MM.1S (cell line): ENCODE data around the gene NELL1.

Experiments used
- DNase-seq: peaks from one replicate; pipeline ENCODE4 v3.0.0-alpha.2; 2015
- H2AFZ ChIP-seq: fragments of 300-600 bp; sonication (generic); 2 replicates; pipeline ENCODE4 v1.6.0; 2016; ENCODE audit warnings: antibody characterized with exemption, low read length
- H3F3A ChIP-seq: fragments of 300-600 bp; sonication (generic); 2 replicates; pipeline ENCODE4 v1.6.1; 2016; ENCODE audit warnings: mild to moderate bottlenecking, antibody characterized with exemption, low read length, moderate library complexity, mixed read lengths; ENCODE audit not compliant: insufficient read depth
- H3K27ac ChIP-seq: fragments of 300-600 bp; sonication (generic); 2 replicates; pipeline ENCODE4 v1.5.1; 2016; ENCODE audit warnings: mild to moderate bottlenecking, low read length
- H3K27me3 ChIP-seq: fragments of 300-600 bp; sonication (generic); replicated peaks from 2 replicates; pipeline ENCODE4 v1.6.0; 2016; ENCODE audit warnings: low read length; ENCODE audit not compliant: insufficient read depth
- H3K36me3 ChIP-seq: fragments of 300-600 bp; sonication (generic); replicated peaks from 2 replicates; pipeline ENCODE4 v1.6.1; 2016; ENCODE audit warnings: mild to moderate bottlenecking, low read length, mixed read lengths; ENCODE audit not compliant: insufficient read depth
- H3K4me1 ChIP-seq: fragments of 300-600 bp; sonication (generic); 2 replicates; pipeline ENCODE4 v1.6.1; 2016; ENCODE audit warnings: low read length, mixed read lengths
- H3K4me2 ChIP-seq: fragments of 300-600 bp; sonication (generic); 2 replicates; pipeline ENCODE4 v1.6.0; 2016; ENCODE audit warnings: low read depth, low read length
- H3K4me3 ChIP-seq: fragments of 300-600 bp; sonication (generic); 2 replicates; pipeline ENCODE4 v1.5.1; 2016; ENCODE audit warnings: low read length, mixed read lengths
- H3K79me2 ChIP-seq: fragments of 300-600 bp; sonication (generic); 2 replicates; pipeline ENCODE4 v1.6.1; 2016; ENCODE audit warnings: mixed run types, low read length, mixed read lengths
- H3K9ac ChIP-seq: fragments of 300-600 bp; sonication (generic); 2 replicates; pipeline ENCODE4 v1.6.1; 2016; ENCODE audit warnings: low read length, mixed read lengths
- H3K9me2 ChIP-seq: fragments of 300-600 bp; sonication (generic); replicated peaks from 2 replicates; pipeline ENCODE4 v1.6.1; 2016; ENCODE audit warnings: mild to moderate bottlenecking, low read length, mixed read lengths; ENCODE audit not compliant: insufficient read depth
- H3K9me3 ChIP-seq: fragments of 300-600 bp; sonication (generic); replicated peaks from 2 replicates; pipeline ENCODE4 v1.6.1; 2016; ENCODE audit warnings: mild to moderate bottlenecking, low read length, mixed read lengths; ENCODE audit not compliant: insufficient read depth
- H4K20me1 ChIP-seq: fragments of 300-600 bp; sonication (generic); 2 replicates; pipeline ENCODE4 v1.6.1; 2016; ENCODE audit warnings: mild to moderate bottlenecking, low read length, moderate library complexity, mixed read lengths; ENCODE audit not compliant: insufficient read depth
- CTCF ChIP-seq: fragments of 300-600 bp; sonication (generic); IDR thresholded peaks from 2 replicates; pipeline ENCODE4 v1.5.1; 2016; ENCODE audit warnings: antibody characterized with exemption, low read length, mixed read lengths
- EZH2 ChIP-seq: fragments of 300-600 bp; sonication (generic); optimal IDR thresholded peaks from 2 replicates; pipeline ENCODE3; 2017; ENCODE audit warnings: low read depth, mild to moderate bottlenecking, antibody characterized with exemption, low read length, mixed read lengths
- EZH2phosphoT487 ChIP-seq: fragments of 300-600 bp; sonication (generic); IDR thresholded peaks from 2 replicates; pipeline ENCODE4 v1.6.1; 2018; ENCODE audit warnings: antibody characterized with exemption, low read length

NELL1 gene

DNA sequence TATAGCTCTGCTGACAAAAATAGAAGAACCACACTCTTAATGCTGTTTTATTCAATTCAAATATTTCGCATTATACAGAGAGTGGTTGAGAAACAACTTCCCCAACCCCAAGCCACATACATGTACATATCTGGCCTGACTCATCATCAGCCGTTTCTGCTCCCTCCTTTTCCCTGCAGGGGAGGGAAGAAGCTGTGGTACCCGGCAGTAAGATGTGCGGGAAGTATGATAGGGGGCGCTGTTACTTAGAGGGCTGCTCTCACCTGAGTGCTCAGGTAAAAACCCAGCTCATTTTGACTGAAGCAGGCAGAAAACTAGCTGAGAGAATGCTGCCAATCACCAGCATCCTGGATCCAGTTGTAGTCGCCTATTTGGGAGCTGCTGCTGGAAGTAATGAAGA, 85.5 kb downstream of the NELL1 start:
- H2AFZ ChIP-seq, result no peak overlapping the region
- no peaks in the 10 kb centered on the region for H3K27me3 ChIP-seq
- no peak for DNase-seq
- no peak overlapping the region for H3K4me2 ChIP-seq
- H3K4me1 ChIP-seq, result no peaks in the 10 kb centered on the region
- no peak for TF ChIP-seq EZH2phosphoT487
- peak; percentile 15 for TF ChIP-seq CTCF
- H3K27ac ChIP-seq, result no peak overlapping the region
- H3K9me2 ChIP-seq, result no peaks in the 10 kb centered on the region
- no peaks in the 10 kb centered on the region for H3F3A ChIP-seq
- H3K79me2 ChIP-seq, result no peaks in the 10 kb centered on the region
- H3K4me3 ChIP-seq, result no peak overlapping the region
- H3K9ac ChIP-seq, result no peak overlapping the region
- no peaks in the 10 kb centered on the region for H3K36me3 ChIP-seq
- no peaks in the 10 kb centered on the region for H4K20me1 ChIP-seq
- H3K9me3 ChIP-seq, result no peaks in the 10 kb centered on the region

GRCh38 chr11:20759541-20759940, 90.2 kb downstream of the NELL1 start:
- H3K4me3 ChIP-seq, result no peak overlapping the region
- H3K9me2 ChIP-seq, result no peaks in the 10 kb centered on the region
- no peaks in the 10 kb centered on the region for H3K4me1 ChIP-seq
- H3K36me3 ChIP-seq, result no peaks in the 10 kb centered on the region
- H4K20me1 ChIP-seq, result no peaks in the 10 kb centered on the region
- H3F3A ChIP-seq, result no peaks in the 10 kb centered on the region
- no peaks in the 10 kb centered on the region for H3K79me2 ChIP-seq
- no peak overlapping the region for H3K4me2 ChIP-seq
- H3K9ac ChIP-seq, result no peak overlapping the region
- H3K9me3 ChIP-seq, result no peaks in the 10 kb centered on the region
- no peak overlapping the region for H2AFZ ChIP-seq
- H3K27ac ChIP-seq, result no peak overlapping the region
- no peaks in the 10 kb centered on the region for H3K27me3 ChIP-seq
- no peak for DNase-seq
- TF ChIP-seq EZH2phosphoT487 (no peak), CTCF (no peak), EZH2 (no peak)

DNA sequence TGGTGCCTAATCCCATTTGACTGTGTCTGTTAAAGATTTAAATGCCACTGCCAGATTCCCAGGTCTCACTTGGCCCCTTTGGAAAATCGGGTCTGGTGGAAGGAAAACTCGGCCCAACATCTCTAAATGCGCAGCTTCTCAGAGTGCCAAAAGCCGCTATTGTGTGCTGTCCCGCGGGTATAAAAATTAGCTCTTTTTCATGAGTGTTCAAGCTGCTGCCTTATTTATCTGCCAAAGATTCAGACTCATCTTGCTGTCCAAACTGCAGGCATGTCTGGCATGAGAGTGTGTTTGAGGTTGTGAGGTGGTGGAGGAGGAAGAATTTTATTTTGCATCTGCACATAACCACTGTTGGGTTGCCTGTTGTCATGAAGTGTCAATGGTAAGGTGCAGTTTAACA, 91.4 kb downstream of the NELL1 start:
- H3K9me2 ChIP-seq, result no peaks in the 10 kb centered on the region
- H3K4me1 ChIP-seq, result no peaks in the 10 kb centered on the region
- no peaks in the 10 kb centered on the region for H4K20me1 ChIP-seq
- H3K36me3 ChIP-seq, result no peaks in the 10 kb centered on the region
- H3K4me3 ChIP-seq, result no peak overlapping the region
- H3K9me3 ChIP-seq, result no peaks in the 10 kb centered on the region
- TF ChIP-seq EZH2, result no peak
- TF ChIP-seq EZH2phosphoT487, result no peak
- TF ChIP-seq CTCF, result no peak
- no peaks in the 10 kb centered on the region for H3F3A ChIP-seq
- no peaks in the 10 kb centered on the region for H3K79me2 ChIP-seq
- H2AFZ ChIP-seq, result no peak overlapping the region
- no peak overlapping the region for H3K9ac ChIP-seq
- DNase-seq, result no peak
- H3K27me3 ChIP-seq, result no peaks in the 10 kb centered on the region
- no peak overlapping the region for H3K27ac ChIP-seq
- no peak overlapping the region for H3K4me2 ChIP-seq
